ENCODE results near the gene PRICKLE4.

- TF ChIP-seq EZH2 (IDR thresholded peaks at IDR 0.05; ENCODE audit: insufficient read depth, poor library complexity, severe bottlenecking) (no peak), EZH2phosphoT487 (IDR thresholded peaks at IDR 0.05; ENCODE audit: insufficient read depth, low read depth) (no peak)
Measured at GRCh38 chr6:41750374-41750773, 30.2 kb upstream of the PRICKLE4 start.

Measured in GM23248 (cell line).